Spinal cord (tissue), 10 donors: ENCODE data around the gene AOPEP. TPM values are rescaled to one million over a fixed set of nuclear protein-coding genes. Genes with fewer than 3 reads are reported as not detected.
A peak's percentile ranks its signal among the peaks of the same experiment; 100 is the strongest.

Source experiments
- DNase-seq, 6 donors: peaks; one replicate each; pipeline versions ENCODE4 v3.0.0 to v3.0.0-alpha.2; 2013 to 2015; ENCODE audit warnings: low spot score in 6 of 6, low read depth in 4 of 6
- H3K27ac ChIP-seq: one replicate; pipeline ENCODE4 v1.5.1; 2013; ENCODE audit warnings: low read depth, low read length, control low read depth
- H3K27me3 ChIP-seq: one replicate; pipeline ENCODE4 v1.6.1; 2013; ENCODE audit warnings: low read length; ENCODE audit not compliant: control insufficient read depth, insufficient read depth
- H3K36me3 ChIP-seq: one replicate; pipeline ENCODE4 v1.6.1; 2013; ENCODE audit warnings: low read length; ENCODE audit not compliant: control insufficient read depth, insufficient read depth
- H3K4me1 ChIP-seq: one replicate; pipeline ENCODE4 v1.6.1; 2013; ENCODE audit warnings: low read length; ENCODE audit not compliant: control insufficient read depth, insufficient read depth
- H3K4me3 ChIP-seq: one replicate; pipeline ENCODE4 v1.5.1; 2013; ENCODE audit warnings: low read depth, low read length, control low read depth
- H3K9me3 ChIP-seq: one replicate; pipeline ENCODE4 v1.6.1; 2013; ENCODE audit warnings: low read length; ENCODE audit not compliant: control insufficient read depth, insufficient read depth
- WGBS: methylation state at CpG from one replicate; pipeline ENCODE4 v1.1.5; 2013; ENCODE audit warnings: missing lambda C conversion rate; ENCODE audit not compliant: insufficient coverage; 5-methylcytosine and 5-hydroxymethylcytosine counted together
- polyA plus RNA-seq, 2 donors: library from polyadenylated mRNA; unstranded; fragments of 120-200 nt; gene quantifications; one replicate each; pipeline ENCODE4 v1.2.1, GENCODE V29; 2013; ENCODE audit not compliant: insufficient read length in 2 of 2
- total RNA-seq, 2 donors: library from RNA; depleted of rRNA in 1 of 2; stranded (reverse); fragments of 120-200 nt in 1 of 2; fragments of >200 nt in 1 of 2; gene quantifications; one replicate each; pipeline versions ENCODE4 v1.2.3 to v1.2.4, GENCODE V29; 2013 to 2014
- donor health status: healthy.

Gene AOPEP
- total and polyA plus RNA-seq, 4 donors = 42.8 to 77.4 (median 56.3) TPM

DNA sequence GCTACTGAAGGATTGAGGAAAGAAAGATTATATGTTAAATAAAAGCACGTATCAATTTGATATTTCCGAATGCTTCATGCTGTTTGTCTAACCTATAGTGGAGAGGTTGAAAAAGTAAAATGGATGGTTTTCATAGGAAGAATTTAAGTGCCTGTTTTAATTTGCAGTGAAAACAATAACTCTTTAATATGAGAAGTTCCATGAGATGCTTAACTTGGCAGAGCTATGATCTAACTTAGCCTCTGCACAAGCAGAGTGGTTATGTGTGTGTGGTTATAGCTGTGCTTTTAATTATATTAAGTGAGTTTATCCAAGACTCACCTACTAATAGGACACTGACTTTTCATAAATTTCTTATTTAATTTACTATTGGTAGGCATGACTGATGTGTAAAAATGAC lies 57.4 kb downstream of the AOPEP start:
- no peaks in the 10 kb centered on the region for H3K36me3 ChIP-seq
- H3K9me3 ChIP-seq = no peaks in the 10 kb centered on the region
- peaks cover 7% of the 10 kb centered on the region for H3K4me1 ChIP-seq
- no peak overlapping the region for H3K4me3 ChIP-seq
- H3K27me3 ChIP-seq = no peaks in the 10 kb centered on the region
- no peak for DNase-seq
- no peak overlapping the region for H3K27ac ChIP-seq
- WGBS = 92% methylated on average over 2 of the region's 2 CpGs

DNA sequence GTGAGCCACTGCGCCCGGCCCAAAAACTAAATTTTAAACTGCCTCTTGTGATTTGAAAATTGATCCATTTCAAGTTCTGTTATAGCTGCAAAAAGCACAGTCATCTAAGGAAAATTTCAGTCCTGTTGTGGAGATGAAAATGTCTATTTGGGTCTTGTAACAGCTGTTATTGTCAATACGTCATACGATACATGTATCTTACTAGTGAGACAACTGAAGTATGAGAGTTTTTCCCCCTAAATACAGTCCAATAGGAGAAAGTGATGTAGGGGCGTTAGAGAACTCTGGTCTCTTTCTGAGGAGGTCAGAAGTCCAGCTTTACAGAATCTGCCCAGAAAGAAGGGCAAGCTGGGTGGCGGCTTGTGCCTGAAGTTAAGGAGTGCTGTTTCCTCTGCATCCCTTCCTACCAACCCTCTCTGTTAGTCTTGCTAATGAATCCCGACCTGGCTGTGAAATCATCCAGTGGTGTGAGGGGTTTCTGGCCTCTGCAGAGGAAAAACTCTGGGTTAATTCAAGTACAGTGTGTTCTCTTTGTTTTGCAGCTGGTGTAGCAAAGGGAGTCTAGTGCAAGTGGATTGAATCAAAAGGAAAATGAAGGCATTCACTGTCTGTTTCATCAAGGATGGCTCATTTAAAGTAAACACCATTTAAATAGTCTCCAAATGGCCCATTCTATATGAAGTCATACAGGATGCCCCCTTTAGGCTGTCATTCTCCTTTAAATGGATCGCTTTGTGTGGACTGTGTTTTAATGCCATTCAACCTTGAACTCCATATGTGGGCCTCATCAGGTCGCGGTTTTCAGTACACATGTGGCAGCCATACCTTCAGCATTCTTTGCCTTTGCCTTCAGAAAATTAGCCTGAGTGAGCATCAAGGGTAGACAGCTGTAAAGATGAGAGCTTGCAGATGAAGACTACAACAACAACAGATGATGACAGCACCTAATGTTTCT lies 59.0 kb downstream of the AOPEP start:
- Histone ChIP-seq H3K4me3 (no peak overlapping the region), H3K4me1 (peaks cover 7% of the 10 kb centered on the region), H3K9me3 (no peaks in the 10 kb centered on the region), H3K27ac (no peak overlapping the region), H3K36me3 (no peaks in the 10 kb centered on the region), H3K27me3 (no peaks in the 10 kb centered on the region)
- peak in 1 of 6 donors; percentile 42 for DNase-seq
- 92% methylated on average over 4 of the region's 10 CpGs for WGBS

DNA sequence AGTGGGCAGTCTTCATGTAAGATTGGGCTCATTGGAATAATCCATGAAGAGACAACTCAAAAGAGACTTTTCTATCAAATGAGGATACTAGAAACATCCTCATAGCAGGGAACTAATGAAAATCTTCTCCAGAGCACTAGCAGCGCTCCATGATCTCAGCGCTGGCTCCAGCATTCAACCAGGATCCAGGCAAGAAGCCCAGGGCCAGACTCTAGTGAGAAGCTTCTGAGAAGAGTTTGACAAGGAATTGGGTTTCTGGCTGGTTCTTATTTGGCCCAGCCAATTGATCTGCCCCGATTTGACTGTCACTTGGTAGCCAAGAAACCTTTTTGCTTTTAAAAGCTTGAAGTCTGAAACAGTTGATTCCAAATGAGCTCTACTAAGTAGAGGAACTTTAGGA lies 60.1 kb downstream of the AOPEP start:
- H3K4me1 ChIP-seq = peaks cover 7% of the 10 kb centered on the region
- H3K27me3 ChIP-seq = no peaks in the 10 kb centered on the region
- no peak overlapping the region for H3K4me3 ChIP-seq
- no peaks in the 10 kb centered on the region for H3K9me3 ChIP-seq
- no peak overlapping the region for H3K27ac ChIP-seq
- DNase-seq = peak in 1 of 6 donors; percentile 49
- WGBS = 92% methylated on average over 2 of the region's 3 CpGs
- H3K36me3 ChIP-seq = no peaks in the 10 kb centered on the region

GRCh38 chr9:94787266-94787665 lies 60.8 kb downstream of the AOPEP start:
- Histone ChIP-seq H3K36me3 (no peaks in the 10 kb centered on the region), H3K4me1 (peaks cover 7% of the 10 kb centered on the region), H3K27me3 (no peaks in the 10 kb centered on the region), H3K27ac (no peak overlapping the region), H3K4me3 (no peak overlapping the region), H3K9me3 (no peaks in the 10 kb centered on the region)
- WGBS = no CpG with 5 or more reads among the region's 6 CpGs
- DNase-seq = no peak

DNA sequence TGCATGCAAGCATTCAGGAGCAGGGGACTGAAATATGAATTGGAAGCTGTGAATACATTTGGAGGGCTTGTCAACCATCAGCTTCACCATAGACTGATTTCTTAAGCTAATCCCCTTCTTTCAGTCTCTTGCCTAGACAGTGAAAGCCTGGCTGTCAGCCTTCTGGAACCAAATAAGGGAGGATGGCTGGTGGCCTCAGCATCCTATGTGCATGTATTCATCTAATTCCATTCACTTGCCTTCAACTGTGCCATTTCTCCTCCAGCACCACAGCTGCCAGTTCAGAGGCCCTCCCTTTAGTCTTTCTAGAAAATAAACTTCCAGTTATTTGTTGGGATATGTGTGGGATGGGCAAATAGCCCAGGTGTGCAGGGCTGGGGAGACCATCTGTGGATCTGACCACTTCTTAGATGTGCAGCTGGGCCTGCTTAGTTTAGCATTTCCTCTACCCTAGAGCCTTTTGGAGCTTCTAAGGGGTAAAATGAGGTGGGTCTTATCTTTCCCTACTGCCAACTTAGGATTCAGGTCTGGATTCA lies 62.1 kb downstream of the AOPEP start:
- DNase-seq = peak in 1 of 6 donors; percentile 51
- Histone ChIP-seq H3K27me3 (no peaks in the 10 kb centered on the region), H3K27ac (no peak overlapping the region), H3K4me3 (no peak overlapping the region), H3K4me1 (no peaks in the 10 kb centered on the region), H3K9me3 (no peaks in the 10 kb centered on the region), H3K36me3 (peaks cover under 1% of the 10 kb centered on the region)

DNA sequence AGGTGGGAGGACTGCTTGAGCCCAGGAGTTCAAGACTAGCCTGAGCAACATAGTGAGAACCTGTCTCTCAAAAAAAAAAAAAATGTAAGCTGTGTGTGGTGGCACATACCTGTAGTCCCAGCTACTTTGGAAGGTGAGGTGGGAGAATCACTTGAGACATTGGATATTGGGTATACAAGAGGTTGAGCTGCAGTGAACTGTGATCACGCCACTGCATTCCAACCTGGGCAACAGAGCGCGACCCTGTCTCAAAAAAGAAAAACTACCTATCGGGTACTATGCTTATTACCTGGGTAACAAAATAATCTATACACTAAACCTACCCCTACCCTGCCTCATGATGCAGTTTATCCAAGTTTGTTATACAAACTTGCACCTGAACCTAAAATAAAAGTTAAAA lies 64.9 kb downstream of the AOPEP start:
- Histone ChIP-seq H3K27me3 (no peaks in the 10 kb centered on the region), H3K36me3 (peaks cover 6% of the 10 kb centered on the region), H3K4me3 (no peak overlapping the region), H3K27ac (no peak overlapping the region), H3K4me1 (no peaks in the 10 kb centered on the region), H3K9me3 (no peaks in the 10 kb centered on the region)
- no peak for DNase-seq
- 100% methylated on average over 3 of the region's 4 CpGs for WGBS

- WGBS = 95% methylated on average over 5 of the region's 5 CpGs
- Histone ChIP-seq H3K27ac (no peak overlapping the region), H3K9me3 (no peaks in the 10 kb centered on the region), H3K36me3 (peaks cover 6% of the 10 kb centered on the region), H3K4me3 (no peak overlapping the region), H3K4me1 (no peaks in the 10 kb centered on the region), H3K27me3 (no peaks in the 10 kb centered on the region)
- DNase-seq = no peak
These were observed 66.0 kb downstream of the AOPEP start for GRCh38 chr9:94792511-94792910.

- peaks cover 4% of the 10 kb centered on the region for H3K4me1 ChIP-seq
- H3K9me3 ChIP-seq = no peaks in the 10 kb centered on the region
- no peak for DNase-seq
- 86% methylated on average over 1 of the region's 1 CpG for WGBS
- H3K27ac ChIP-seq = no peak overlapping the region
- H3K36me3 ChIP-seq = peaks cover 6% of the 10 kb centered on the region
- H3K27me3 ChIP-seq = no peaks in the 10 kb centered on the region
- no peak overlapping the region for H3K4me3 ChIP-seq
These were observed 68.1 kb downstream of the AOPEP start for GRCh38 chr9:94794476-94795167.

DNA sequence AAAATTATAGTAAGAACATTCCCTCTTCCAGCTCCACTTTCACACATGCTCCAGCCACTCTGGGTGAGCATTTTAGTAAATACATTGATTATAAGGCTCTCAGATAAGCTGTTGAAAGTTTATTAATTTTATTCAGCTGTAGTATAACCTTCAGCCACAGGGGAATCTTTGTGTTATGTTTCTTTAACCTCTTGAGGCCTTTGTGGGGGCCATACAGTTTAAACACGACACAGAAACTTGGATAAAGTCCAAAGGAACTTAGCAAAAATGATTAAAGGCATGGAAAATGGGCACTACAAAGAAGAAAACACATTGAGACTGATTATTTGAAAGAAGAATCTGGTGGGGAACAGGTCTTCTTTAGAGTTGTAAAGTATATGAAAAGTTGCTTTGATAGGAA lies 70.2 kb downstream of the AOPEP start:
- no peak overlapping the region for H3K27ac ChIP-seq
- peaks cover 9% of the 10 kb centered on the region for H3K4me1 ChIP-seq
- DNase-seq = no peak
- no peaks in the 10 kb centered on the region for H3K9me3 ChIP-seq
- no peaks in the 10 kb centered on the region for H3K27me3 ChIP-seq
- no peak overlapping the region for H3K4me3 ChIP-seq
- WGBS = 25% methylated on average over 1 of the region's 1 CpG
- peaks cover 6% of the 10 kb centered on the region for H3K36me3 ChIP-seq
